ENCODE results near the gene NUP62. TPM values are rescaled to one million over a fixed set of nuclear protein-coding genes. Genes with fewer than 3 reads are reported as not detected.

NUP62 gene
- polyA plus RNA-seq, 1 of the 3 experiments (the other 2 are of a cell fraction), result 16.2 TPM

- ChIA-PET POLR2A (interaction anchor here (0.6 kb wide), 1 partner anchor 233 kb away, joined by 6 read pairs; no protein-coding TSS in a partner anchor), CTCF (no interaction called here)
- H3K79me2 ChIP-seq (ENCODE audit: insufficient read depth), result no peaks in the 10 kb centered on the region
- H3F3A ChIP-seq (replicated peaks; ENCODE audit: insufficient read depth), result no peaks in the 10 kb centered on the region
- H3K9me2 ChIP-seq, result no peaks in the 10 kb centered on the region
- no peak for DNase-seq
- TF ChIP-seq EP300 (IDR thresholded peaks at IDR 0.05; ENCODE audit: borderline replicate concordance in 1 of 2, low read depth in 1 of 2, low read length in 1 of 2) (no peak), MAX (IDR thresholded peaks at IDR 0.05; ENCODE audit: low read depth) (no peak), MXI1 (IDR thresholded peaks at IDR 0.05; ENCODE audit: low read depth, low read length) (no peak), PBX3 (IDR thresholded peaks at IDR 0.05) (no peak), GATA2 (CRISPR knock-in tag; IDR thresholded peaks at IDR 0.05) (no peak), RCOR1 (IDR thresholded peaks at IDR 0.05; ENCODE audit: low read length) (no peak)
- no peak overlapping the region for H3K27ac ChIP-seq (ENCODE audit: low read depth in 2 of 2, low read length in 1 of 2)
- no peaks in the 10 kb centered on the region for H4K20me1 ChIP-seq (ENCODE audit: insufficient read depth)
- H3K9me3 ChIP-seq, result no peaks in the 10 kb centered on the region
- H3K4me3 ChIP-seq (ENCODE audit: low read depth in 2 of 2, low read length in 1 of 2), result no peak overlapping the region
- H2AFZ ChIP-seq (ENCODE audit: low read depth), result no peak overlapping the region
- H3K27me3 ChIP-seq (ENCODE audit: insufficient read depth), result no peaks in the 10 kb centered on the region
- H3K4me2 ChIP-seq, result no peak overlapping the region
- no peaks in the 10 kb centered on the region for H3K4me1 ChIP-seq (ENCODE audit: control insufficient read depth in 1 of 2, insufficient read depth in 2 of 2, low read depth in 1 of 2, low read length in 1 of 2)
- 61% methylated on average over 18 of the region's 18 CpGs for WGBS (ENCODE audit: low lambda C conversion rate)
- H3K9ac ChIP-seq, result no peak overlapping the region
- no peaks in the 10 kb centered on the region for H3K36me3 ChIP-seq (replicated peaks in 1 of 2; ENCODE audit: control insufficient read depth in 1 of 2, insufficient read depth in 2 of 2, low read length in 1 of 2)
These were observed 44.7 kb upstream of the NUP62 start for GRCh38 chr19:49973987-49974386.

GRCh38 chr19:49972841-49973240 is 43.5 kb upstream of the NUP62 start:
- Histone ChIP-seq H3K27ac (ENCODE audit: low read depth in 2 of 2, low read length in 1 of 2) (no peak overlapping the region), H3K9ac (no peak overlapping the region), H4K20me1 (ENCODE audit: insufficient read depth) (no peaks in the 10 kb centered on the region), H2AFZ (ENCODE audit: low read depth) (no peak overlapping the region), H3F3A (replicated peaks; ENCODE audit: insufficient read depth) (no peaks in the 10 kb centered on the region), H3K27me3 (ENCODE audit: insufficient read depth) (peaks cover 11% of the 10 kb centered on the region), H3K4me2 (no peak overlapping the region), H3K9me2 (no peaks in the 10 kb centered on the region), H3K4me1 (ENCODE audit: control insufficient read depth in 1 of 2, insufficient read depth in 2 of 2, low read depth in 1 of 2, low read length in 1 of 2) (no peaks in the 10 kb centered on the region), H3K79me2 (ENCODE audit: insufficient read depth) (no peaks in the 10 kb centered on the region), H3K9me3 (no peaks in the 10 kb centered on the region), H3K4me3 (ENCODE audit: low read depth in 2 of 2, low read length in 1 of 2) (no peak overlapping the region), H3K36me3 (replicated peaks in 1 of 2; ENCODE audit: control insufficient read depth in 1 of 2, insufficient read depth in 2 of 2, low read length in 1 of 2) (no peaks in the 10 kb centered on the region)
- CTCF ChIA-PET, result interaction anchor here (0.7 to 1.1 kb wide), 2 partner anchors 9 to 11 kb away, joined by 4 to 6 read pairs; no protein-coding TSS in a partner anchor
- no peak for DNase-seq
- 39% methylated on average over 6 of the region's 6 CpGs for WGBS (ENCODE audit: low lambda C conversion rate)
- TF ChIP-seq FOXM1 (IDR thresholded peaks at IDR 0.05; ENCODE audit: low read depth) (no peak), RXRA (IDR thresholded peaks at IDR 0.05; ENCODE audit: borderline replicate concordance, low read depth) (no peak)
- POLR2A ChIA-PET, result no interaction called here

GRCh38 chr19:49971991-49972411 is 42.7 kb upstream of the NUP62 start:
- H2AFZ ChIP-seq (ENCODE audit: low read depth), result no peak overlapping the region
- no peak overlapping the region for H3K4me2 ChIP-seq
- H3K9me2 ChIP-seq, result no peaks in the 10 kb centered on the region
- ChIA-PET CTCF (interaction anchor here (0.7 to 1.1 kb wide), 3 partner anchors 10 to 35 kb away, joined by 3 to 6 read pairs (median 4); no protein-coding TSS in a partner anchor), POLR2A (no interaction called here)
- H3K4me3 ChIP-seq (ENCODE audit: low read depth in 2 of 2, low read length in 1 of 2), result no peak overlapping the region
- no peaks in the 10 kb centered on the region for H3K36me3 ChIP-seq (replicated peaks in 1 of 2; ENCODE audit: control insufficient read depth in 1 of 2, insufficient read depth in 2 of 2, low read length in 1 of 2)
- H3K9ac ChIP-seq, result no peak overlapping the region
- H4K20me1 ChIP-seq (ENCODE audit: insufficient read depth), result no peaks in the 10 kb centered on the region
- H3K9me3 ChIP-seq, result no peaks in the 10 kb centered on the region
- H3K79me2 ChIP-seq (ENCODE audit: insufficient read depth), result no peaks in the 10 kb centered on the region
- H3K27ac ChIP-seq (ENCODE audit: low read depth in 2 of 2, low read length in 1 of 2), result no peak overlapping the region
- WGBS (ENCODE audit: low lambda C conversion rate), result 49% methylated on average over 6 of the region's 12 CpGs
- no peaks in the 10 kb centered on the region for H3F3A ChIP-seq (replicated peaks; ENCODE audit: insufficient read depth)
- DNase-seq, result no peak
- H3K4me1 ChIP-seq (ENCODE audit: control insufficient read depth in 1 of 2, insufficient read depth in 2 of 2, low read depth in 1 of 2, low read length in 1 of 2), result no peaks in the 10 kb centered on the region
- peaks cover 14% of the 10 kb centered on the region for H3K27me3 ChIP-seq (ENCODE audit: insufficient read depth)
- TF ChIP-seq FOXM1 (IDR thresholded peaks at IDR 0.05; ENCODE audit: low read depth), result no peak
- TF ChIP-seq POLR2AphosphoS5 (IDR thresholded peaks at IDR 0.05; ENCODE audit: low read depth, low read length), result no peak
- no peak for TF ChIP-seq CTCF (IDR thresholded peaks at IDR 0.05)
- no peak for TF ChIP-seq IRF3 (IDR thresholded peaks at IDR 0.05; ENCODE audit: low read depth, low read length)
- TF ChIP-seq USF1 (IDR thresholded peaks at IDR 0.05; ENCODE audit: borderline replicate concordance, low read depth), result no peak

Data from SK-N-SH (cell line).